ENCODE results near the gene MTNR1A.

DNA sequence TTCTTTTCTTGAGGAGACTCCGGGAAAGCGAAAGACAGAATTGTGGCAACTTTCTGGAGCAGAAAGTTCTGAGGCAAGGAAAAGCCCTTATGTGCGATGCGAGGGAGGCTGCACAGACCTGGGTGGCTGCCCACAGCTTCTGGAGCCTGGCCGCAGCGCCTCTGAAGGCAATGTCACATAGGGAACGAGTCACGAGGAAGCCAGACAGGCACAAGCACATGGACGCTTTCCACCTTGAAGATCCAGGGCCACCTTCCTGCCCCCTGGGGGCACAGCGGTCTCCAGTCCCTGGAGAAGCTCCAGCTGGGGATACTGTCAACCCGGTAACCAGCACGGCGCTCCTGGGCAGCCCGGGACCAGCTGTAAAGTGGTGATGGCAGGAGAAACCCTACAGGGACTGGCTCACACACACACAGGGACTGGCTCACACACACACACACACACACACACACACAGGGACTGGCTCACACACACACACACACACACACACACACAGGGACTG is 69.8 kb downstream of the MTNR1A start:
- TF ChIP-seq, protein P1, sequence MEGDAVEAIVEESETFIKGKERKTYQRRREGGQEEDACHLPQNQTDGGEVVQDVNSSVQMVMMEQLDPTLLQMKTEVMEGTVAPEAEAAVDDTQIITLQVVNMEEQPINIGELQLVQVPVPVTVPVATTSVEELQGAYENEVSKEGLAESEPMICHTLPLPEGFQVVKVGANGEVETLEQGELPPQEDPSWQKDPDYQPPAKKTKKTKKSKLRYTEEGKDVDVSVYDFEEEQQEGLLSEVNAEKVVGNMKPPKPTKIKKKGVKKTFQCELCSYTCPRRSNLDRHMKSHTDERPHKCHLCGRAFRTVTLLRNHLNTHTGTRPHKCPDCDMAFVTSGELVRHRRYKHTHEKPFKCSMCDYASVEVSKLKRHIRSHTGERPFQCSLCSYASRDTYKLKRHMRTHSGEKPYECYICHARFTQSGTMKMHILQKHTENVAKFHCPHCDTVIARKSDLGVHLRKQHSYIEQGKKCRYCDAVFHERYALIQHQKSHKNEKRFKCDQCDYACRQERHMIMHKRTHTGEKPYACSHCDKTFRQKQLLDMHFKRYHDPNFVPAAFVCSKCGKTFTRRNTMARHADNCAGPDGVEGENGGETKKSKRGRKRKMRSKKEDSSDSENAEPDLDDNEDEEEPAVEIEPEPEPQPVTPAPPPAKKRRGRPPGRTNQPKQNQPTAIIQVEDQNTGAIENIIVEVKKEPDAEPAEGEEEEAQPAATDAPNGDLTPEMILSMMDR (IDR thresholded peaks at IDR 0.05) = no peak
- no peak for TF ChIP-seq POLR2A (IDR thresholded peaks at IDR 0.05)
- TF ChIP-seq EP300 (IDR thresholded peaks at IDR 0.05) = no peak

Measured in ovary (tissue), 3 donors.